GM12864 (cell line): ENCODE results near the gene TRIP10.
"Not testable (repeated sequence)": the region's sequence is repeated elsewhere in the genome, so short reads cannot be mapped to it uniquely, and the experiment has no call there.

Experiments
- DNase-seq: peaks from one replicate; pipeline ENCODE4 v3.0.0-alpha.2; 2011; ENCODE audit warnings: low read depth
- H3K4me3 ChIP-seq: 2 replicates; pipeline ENCODE4 v1.5.1; 2011; ENCODE audit warnings: mild to moderate bottlenecking, low read depth, low read length, control low read depth
- TF ChIP-seq, protein P1 (sequence below): IDR thresholded peaks from 2 replicates; pipeline ENCODE4 v1.5.1; 2011; ENCODE audit warnings: low read depth, mild to moderate bottlenecking, moderate library complexity, low read length, control low read depth, inconsistent platforms; ENCODE audit errors: missing control alignments

Gene TRIP10

DNA sequence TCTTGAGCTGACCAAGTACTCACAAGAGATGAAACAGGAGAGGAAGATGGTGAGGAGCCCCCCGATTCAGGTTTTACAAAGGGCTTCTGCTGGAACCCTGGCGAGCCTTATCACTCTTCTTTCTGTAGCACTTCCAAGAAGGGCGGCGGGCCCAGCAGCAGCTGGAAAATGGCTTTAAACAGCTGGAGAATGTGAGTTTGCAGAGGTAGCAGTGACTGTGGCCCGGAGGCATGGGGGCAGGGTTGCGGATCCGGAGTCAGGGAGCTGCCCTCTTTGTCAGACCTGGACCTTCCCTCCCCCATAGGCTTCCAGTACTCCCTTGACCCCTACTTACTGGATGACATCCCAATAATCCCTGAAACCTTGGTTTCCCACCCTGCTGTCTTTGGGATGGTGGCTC, 3.6 kb downstream of the TRIP10 start:
- no peak for DNase-seq
- no peak overlapping the region for H3K4me3 ChIP-seq
- TF ChIP-seq, protein P1, sequence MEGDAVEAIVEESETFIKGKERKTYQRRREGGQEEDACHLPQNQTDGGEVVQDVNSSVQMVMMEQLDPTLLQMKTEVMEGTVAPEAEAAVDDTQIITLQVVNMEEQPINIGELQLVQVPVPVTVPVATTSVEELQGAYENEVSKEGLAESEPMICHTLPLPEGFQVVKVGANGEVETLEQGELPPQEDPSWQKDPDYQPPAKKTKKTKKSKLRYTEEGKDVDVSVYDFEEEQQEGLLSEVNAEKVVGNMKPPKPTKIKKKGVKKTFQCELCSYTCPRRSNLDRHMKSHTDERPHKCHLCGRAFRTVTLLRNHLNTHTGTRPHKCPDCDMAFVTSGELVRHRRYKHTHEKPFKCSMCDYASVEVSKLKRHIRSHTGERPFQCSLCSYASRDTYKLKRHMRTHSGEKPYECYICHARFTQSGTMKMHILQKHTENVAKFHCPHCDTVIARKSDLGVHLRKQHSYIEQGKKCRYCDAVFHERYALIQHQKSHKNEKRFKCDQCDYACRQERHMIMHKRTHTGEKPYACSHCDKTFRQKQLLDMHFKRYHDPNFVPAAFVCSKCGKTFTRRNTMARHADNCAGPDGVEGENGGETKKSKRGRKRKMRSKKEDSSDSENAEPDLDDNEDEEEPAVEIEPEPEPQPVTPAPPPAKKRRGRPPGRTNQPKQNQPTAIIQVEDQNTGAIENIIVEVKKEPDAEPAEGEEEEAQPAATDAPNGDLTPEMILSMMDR: no peak

DNA sequence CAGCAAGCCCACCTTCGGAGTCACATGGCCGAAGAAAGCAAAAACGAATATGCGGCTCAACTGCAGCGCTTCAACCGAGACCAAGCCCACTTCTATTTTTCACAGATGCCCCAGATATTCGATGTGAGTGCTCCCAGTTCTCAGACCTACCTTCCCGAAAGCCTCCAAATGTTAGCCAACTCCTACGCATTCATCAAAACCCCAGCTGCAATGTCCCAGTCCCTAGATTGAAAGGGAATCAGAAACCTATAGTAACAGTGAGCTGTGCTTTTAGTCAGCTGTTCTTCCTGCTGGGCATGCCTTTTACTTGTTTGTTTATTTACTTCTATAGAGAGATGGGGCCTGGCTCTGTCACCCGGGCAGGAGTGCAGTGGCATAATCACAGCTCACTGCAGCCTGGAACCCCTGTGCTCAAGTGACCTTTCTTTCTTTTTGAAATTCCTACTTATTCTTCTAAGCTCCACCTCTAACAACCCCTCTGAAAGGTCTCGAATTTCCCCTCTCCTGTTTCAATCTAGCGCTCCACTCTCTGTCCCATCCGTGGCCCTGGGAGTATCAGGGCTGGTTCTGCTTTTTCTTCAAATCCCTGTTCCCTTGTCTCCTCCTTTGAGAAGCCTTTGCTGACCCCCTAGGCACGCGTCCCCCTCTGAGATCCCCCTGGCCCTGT, 4.4 kb downstream of the TRIP10 start:
- H3K4me3 ChIP-seq: no peak overlapping the region
- TF ChIP-seq, protein P1: no peak
- no peak for DNase-seq

DNA sequence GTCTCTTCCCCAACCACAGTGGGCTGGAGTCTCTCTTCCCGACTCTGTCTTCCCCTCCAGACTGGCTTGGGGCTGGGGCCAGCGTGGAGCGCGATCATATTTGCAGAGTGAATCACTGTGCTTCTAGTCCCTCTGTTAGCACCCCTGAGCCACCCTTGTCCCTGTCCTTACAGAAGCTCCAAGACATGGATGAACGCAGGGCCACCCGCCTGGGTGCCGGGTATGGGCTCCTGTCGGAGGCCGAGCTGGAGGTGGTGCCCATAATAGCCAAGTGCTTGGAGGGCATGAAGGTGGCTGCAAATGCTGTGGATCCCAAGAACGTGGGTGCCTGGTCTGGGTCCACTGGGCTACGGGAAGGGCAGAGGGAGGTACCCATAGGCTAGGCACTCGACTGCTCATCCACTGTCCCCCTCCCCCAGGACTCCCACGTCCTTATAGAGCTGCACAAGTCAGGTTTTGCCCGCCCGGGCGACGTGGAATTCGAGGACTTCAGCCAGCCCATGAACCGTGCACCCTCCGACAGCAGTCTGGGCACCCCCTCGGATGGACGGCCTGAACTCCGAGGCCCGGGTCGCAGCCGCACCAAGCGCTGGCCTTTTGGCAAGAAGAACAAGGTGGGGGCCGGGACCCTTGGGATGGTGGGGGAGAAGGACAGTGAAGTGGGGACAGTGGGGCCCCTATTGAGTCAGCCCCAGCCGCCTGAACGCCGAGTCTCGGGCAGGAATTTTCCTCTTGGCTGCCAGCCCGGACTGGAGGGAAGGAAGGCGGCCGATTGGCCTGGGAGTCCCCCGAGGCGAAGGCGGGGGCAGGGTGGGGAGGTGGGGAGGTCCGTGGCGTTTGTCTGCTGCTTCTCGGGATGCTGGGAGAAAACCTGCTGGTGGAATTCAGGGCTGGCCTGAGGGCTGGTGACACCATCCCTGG, 5.2 kb downstream of the TRIP10 start:
- DNase-seq: no peak
- TF ChIP-seq, protein P1: no peak
- H3K4me3 ChIP-seq: no peak overlapping the region

DNA sequence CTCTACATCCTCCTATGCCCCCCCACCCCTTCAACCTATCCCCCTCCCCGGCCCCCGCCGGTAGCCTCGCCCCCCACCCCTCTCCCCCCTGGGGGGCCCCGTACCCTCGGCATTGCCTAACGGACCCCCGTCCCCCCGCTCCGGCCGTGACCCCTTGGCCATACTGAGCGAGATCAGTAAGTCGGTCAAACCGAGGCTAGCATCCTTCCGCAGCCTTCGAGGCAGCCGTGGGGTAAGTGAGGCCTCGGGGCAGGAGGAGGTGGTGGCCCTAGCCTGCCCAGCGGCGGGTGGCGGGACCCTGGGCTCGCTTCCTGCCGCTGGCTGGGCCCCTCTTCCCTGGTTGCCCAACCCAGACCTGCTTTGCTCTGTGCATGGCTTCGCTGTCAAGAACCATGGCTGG, 6.5 kb downstream of the TRIP10 start:
- no peak overlapping the region for H3K4me3 ChIP-seq
- TF ChIP-seq, protein P1: no peak
- DNase-seq: no peak

DNA sequence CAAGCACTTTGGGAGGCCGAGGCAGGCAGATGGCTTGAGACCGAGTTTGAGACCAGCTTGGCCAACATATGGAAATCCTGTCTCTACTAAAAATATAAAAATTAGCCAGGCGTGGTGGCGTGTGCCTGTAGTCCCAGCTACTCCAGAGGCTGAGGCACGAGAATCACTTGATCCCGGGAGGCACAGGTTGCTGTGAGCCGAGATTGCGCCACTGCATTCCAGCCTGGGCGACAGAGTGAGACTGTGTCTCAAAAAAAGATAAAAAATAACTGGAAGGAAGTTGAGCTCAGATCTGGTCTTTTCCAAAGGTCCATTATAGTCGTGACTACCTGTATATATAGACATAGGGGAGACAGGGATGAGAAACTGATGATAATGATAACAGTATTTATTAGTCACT, 9.1 kb downstream of the TRIP10 start:
- DNase-seq: not testable (repeated sequence)

DNA sequence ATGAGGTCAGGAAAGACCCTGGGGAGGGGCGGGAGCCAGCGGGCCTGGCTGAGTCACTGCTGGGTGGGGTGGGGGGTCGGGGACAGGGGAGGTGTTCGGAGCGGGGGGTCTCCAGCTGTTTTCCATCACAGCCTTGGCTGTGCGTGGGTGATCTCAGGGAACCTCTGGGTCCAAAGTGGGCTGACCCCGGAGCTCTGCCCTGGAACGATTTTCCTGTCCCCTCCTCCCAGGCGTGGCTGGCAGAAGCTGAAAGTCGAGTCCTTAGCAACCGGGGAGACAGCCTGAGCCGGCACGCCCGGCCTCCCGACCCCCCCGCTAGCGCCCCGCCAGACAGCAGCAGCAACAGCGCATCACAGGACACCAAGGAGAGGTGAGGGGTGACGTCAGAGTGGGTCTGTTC, 10.6 kb downstream of the TRIP10 start:
- TF ChIP-seq, protein P1: no peak

More for the DNA sequence above, 9.1 kb downstream of the TRIP10 start:
- not testable (repeated sequence) for H3K4me3 ChIP-seq

DNA sequence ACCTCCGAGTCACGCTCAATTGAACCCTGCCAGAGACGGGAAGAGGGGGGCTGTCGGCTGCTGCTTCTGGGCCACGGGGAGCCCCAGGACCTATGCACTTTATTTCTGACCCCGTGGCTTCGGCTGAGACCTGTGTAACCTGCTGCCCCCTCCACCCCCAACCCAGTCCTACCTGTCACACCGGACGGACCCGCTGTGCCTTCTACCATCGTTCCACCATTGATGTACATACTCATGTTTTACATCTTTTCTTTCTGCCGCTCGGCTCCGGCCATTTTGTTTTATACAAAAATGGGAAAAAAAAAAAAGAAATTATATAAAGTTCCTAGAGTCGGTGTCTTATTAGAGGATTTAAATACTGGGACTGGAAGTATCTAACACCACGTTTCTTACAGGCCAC, 11.7 kb downstream of the TRIP10 start:
- no peak overlapping the region for H3K4me3 ChIP-seq
- no peak for DNase-seq
- TF ChIP-seq, protein P1: no peak

More for the DNA sequence above, 10.6 kb downstream of the TRIP10 start:
- no peak overlapping the region for H3K4me3 ChIP-seq
- no peak for DNase-seq
